Hematopoietic multipotent progenitor cell treated with erythropoietin and hydrocortisone succinate and interleukin-3 and kit ligand, for 15 days (in vitro differentiated cells): Measurements from ENCODE around the gene EPAS1.
A peak's percentile ranks its signal among the peaks of the same experiment; 100 is the strongest.

ENCODE experiments used
- DNase-seq: peaks from one replicate; pipeline ENCODE4 v3.0.0-alpha.2; 2015; ENCODE audit warnings: low spot score

The EPAS1 gene

DNA sequence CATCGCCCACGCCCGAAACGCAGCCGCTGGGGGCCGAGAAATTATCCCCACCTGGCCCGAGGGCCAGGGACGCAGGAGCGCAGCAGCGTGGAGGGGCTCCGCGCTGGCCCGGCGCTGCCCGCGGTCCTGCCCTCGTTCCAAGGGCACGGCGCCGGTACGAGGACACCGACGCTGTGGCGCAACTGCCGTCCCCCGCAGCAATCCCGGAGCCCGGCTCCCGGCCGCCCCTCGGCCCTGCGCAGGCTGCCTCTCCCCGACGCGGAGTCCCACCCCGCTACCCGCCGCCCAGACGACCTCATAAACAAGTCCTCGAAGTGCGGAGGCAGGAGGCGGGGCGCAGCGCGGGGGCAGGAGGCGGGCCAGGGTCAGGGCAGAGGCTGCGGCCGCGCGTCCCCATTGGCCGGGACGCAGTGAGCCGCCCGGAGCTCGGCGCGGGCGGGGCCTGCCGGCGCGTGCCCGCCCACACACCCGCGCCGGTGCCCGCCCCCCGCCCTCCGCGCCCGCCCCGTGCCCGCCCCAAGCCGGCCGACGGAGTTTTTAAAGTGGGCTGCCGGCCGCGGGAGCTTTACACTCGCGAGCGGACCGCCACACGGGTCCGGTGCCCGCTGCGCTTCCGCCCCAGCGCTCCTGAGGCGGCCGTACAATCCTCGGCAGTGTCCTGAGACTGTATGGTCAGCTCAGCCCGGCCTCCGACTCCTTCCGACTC, at the start of gene EPAS1:
TSS of gene EPAS1 (plus strand) at position 568 of the 706 bp plus-strand sequence. CDS start 505 bp downstream, outside the sequence.
- DNase-seq, result peak; percentile 79

DNA sequence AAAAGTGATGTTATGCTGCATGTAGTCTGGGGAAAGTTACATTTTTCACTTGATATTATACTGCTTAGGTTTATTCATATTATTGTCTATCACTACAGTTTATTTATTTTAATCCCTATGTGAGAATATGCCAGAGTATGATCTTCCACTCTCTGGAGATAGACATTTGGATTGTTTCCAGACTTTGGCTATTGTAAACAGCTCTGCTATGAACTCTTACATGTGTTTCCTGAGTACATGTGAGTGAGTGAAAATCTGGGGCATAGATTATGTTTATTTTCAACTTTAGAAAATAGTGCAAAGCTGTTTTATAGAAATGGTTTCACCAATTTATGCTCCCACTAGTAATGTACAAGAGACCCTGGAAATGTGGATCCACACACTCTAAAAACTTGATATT, 49.0 kb upstream of the EPAS1 start:
- no peak for DNase-seq

DNA sequence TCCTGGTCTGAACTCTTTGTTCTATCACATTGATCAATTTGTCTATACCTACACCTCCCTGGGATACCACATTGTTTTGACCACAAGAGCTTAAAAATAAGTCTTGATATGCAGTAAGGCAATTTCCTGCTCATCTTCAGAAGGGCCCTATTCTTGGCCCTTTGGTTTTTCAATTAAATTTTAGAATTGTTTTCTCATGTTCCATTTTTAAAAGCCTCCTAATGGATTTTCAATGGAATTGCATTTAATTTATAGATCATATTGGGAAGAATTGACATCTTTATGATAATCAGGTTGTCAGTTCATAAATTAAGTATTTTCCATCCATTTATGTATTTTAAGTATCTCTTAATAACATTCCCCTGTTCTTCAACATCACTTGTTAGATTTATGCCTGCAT, 47.6 kb upstream of the EPAS1 start:
- DNase-seq, result no peak

DNA sequence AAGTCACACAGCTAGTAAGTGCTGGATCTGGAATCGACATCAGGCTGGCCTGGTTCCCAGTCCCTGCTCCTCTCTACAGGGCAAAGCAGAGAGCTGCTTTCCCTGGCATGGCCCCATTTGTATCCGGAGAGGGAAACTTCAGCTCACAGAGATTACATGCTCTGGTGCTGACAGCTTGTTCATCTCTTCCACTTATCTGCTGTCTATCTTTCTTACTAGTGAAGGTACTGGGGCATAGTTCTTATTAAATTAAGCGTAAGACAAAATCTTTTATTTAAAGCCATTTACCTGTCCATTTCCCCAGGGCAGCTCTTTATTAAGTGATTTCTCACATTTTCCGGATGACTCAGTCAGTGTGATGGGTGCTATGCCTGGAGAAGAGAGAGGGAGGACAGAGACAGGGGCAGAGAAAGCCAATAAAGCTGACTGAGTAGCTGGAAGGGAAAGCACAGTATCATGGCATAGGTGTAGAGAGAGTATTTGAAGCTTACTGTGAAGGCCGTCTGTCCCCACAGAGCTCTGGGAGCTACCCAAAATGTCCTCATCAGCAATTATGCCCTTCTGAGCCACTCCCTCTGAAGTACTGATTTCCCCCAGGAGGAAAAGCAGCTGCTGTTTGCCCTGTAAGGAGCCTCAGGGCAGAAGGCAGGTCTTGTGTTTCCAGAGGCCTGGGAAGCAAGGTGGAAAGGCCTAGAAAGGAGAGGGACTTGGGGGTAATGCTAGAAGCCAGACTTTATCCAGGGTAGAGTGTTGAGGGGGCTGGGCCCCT, 44.1 kb upstream of the EPAS1 start:
- no peak for DNase-seq

DNA sequence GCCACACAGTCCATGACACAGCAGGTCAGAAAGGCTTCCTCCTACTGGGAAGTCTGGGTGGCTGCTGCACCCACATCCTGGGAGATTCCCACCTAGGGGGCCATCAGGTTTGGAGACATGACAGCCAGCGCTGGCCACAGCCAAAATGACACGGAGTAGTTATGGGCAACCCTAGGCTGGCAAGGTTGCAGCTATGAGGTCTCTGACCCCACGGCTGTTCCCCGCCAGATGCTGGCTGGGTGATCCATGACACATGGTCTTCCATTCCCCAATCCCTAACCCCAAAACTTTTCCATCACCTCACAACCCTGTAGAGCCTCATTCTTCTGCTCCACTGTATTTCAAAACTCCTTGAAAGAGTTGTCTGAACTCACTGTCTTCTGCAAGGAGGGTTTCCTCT, 42.7 kb upstream of the EPAS1 start:
- no peak for DNase-seq

DNA sequence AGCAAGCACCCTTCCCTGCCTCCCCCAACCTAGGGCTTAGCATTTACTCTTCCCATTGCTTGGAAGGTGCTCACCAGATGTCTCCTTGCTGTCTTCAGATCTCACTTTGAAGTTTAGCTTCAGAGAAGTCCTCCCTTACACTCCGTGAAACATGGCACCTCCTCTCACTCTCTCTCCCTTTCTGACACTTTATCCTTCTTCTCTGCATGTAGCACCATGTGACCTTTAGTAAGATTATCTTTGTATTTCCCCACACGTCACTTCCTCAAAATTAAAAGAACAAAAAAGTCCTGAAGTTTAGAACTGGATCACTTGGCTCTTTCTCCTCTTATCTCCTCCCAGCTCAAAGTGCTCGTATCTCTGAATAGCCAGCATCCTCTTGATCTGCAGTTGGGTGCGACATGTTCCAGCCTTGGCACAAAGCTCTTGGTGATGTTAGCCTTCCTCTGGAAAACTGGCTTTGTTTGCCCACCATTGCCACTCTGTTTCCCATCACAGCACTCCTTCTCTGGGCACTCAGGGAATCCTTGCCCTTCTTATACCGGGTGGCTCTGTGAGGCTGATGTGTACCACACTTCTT, 40.6 kb upstream of the EPAS1 start:
- no peak for DNase-seq

DNA sequence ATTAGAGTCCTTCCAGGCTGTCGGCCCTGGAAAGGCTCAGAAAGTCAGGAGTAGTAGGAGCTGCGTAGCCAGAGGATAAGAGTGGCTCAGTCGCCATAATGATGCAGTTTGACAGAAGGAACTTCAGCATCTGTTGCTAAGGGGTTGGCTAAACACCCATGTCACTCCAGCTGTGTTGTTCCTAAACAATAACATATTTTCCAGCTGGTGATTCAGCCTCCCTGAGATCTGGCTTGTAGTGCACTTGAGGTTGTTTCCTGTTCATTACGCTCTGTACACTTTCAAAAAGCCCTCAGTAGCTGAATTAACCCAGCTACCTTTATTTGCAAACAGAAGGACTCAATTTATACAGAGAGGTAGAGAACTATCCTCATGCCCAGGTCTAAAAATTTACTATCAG, 39.7 kb upstream of the EPAS1 start:
- no peak for DNase-seq

DNA sequence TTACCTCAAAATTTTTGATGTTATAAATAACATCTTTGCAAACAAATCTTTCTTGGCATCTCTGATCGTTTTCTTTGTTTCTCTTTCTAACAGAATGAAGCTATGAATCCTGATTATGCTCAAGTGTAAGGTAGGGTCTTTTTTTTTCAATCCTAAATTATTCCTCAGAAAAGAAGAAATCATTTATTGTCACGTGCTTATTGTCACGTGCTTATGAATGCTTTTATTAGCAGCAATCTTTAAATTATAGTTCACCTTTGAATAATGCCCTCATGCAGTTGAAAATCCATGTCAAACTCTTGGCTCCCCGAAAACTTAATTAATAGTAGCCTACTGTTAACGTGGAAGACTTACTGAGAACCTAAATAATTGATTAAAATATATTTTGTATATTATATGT, 39.2 kb upstream of the EPAS1 start:
- no peak for DNase-seq

DNA sequence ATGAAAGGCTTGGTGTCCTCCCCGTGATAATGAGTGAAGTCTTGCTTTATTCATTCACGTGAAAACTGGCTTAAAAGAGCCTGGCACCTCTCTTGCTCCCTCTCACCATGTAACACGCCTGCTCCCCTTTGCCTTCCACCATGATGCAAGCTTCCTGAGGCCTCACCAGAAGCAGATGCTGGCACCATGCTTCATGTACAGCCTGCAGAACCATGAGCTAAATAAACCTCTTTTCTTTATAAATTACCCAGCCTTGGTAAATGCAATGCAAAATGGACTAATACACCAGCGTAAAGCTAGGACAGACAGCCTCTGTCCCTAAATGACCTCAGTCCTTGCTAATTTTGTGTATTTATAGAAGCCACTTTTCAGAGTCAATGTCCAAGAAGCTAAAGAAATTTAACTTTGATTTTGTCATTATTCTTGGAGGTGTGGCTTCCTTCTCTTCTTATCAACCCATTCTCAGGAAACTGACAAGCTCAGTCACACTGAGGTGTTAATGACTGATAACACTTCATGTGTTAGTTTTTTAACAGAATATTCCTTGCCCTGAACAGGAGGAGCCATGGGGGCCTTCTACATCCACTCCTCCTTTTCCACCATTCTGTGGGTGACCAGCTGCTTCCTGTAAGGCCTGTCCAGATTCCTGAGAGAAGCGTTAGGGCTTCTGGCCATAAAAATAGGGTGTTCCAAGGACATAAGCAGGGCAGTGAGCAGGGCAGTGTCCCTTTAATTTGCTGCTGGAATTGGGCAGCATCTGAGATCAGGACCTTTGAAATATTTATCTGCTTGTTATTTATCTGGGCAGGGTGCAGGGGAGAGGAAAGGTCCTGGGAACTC, 38.0 kb upstream of the EPAS1 start:
- no peak for DNase-seq

DNA sequence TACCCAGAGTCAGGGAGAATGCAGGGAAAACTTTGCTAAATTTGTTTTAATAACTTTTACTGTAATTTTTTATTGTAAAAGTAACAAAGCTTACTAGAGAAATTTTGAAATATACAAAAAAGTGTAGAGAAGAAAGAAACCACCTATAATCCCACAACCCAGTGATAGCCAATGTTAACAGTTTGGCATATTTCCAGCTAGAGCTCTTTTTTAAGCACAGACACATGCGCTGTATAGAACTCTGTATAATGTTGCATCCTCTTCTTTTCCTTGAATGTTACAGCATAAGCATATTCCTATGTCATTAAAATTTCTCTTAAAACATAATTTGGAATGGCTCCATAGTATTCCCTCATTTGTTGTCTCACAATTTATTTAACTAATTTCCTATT, 37.4 kb upstream of the EPAS1 start:
- no peak for DNase-seq

DNA sequence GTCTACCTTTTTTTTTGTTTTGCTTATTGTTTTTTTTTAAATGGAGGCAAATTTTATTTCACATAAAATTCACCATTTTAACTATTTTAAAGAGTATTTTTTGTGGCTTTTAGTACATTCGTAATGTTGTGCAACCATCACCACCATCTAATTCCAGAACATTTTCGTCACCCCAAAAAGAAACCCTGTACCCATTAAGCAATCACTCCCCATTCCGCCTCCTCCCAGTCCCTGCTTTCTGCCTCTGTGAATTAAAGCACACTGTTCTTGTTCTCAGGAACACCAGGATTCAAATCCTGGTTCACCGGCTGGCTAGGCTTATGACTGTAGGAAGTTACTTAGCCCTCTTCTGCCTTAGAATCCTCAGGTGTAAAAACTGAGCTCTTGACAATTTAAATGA, 36.9 kb upstream of the EPAS1 start:
- no peak for DNase-seq

DNA sequence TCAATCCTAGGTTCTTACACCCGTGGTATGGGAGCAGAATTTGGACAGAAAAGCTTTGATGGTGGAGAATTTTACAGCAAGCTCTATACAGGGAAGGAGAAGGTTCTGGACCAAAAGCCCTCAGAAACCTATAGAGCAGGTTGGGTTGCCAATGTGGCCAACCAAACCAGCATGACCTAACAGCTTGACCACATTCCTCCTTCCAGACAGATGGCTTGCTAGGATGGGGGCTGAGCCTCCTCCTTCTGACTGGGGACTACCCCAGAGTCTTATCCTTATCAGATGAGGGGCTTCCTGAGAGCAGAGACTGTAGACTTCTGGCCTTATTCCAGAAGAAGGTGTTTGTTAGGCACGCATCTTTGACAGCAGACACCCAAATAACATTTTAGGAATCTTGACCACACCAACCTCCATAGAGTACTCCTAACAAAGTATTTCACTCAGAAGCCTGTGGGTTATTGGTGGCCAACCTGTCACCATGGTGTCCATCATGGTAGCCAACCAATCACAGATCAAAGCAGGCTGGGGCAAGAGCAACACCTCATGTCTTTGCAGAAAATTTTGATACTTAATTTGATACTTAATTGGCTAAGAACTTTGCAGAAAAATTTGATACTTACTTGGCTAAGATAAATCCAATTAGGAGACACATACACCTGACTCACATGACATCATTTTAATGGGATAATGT, 34.8 kb upstream of the EPAS1 start:
- DNase-seq, result no peak

DNA sequence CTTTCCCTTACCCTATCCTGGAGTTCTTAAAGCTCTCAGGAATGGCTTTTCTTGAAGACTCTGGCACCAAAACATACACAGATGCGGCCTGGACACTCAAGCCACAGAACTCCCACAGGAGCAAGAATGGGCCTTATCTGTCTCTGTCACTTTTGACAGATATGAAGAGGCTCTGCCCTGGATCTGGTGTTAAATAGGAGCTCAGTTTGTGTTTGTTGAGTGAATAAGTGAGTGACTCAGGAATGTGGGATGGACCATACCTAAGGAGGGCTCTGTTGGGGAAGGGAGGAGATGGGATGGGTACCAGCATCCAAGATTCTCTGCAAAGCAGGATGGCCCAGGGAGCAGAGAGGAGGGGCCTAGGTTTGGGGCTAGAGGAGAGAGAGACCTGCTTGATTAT, 33.9 kb upstream of the EPAS1 start:
- no peak for DNase-seq

DNA sequence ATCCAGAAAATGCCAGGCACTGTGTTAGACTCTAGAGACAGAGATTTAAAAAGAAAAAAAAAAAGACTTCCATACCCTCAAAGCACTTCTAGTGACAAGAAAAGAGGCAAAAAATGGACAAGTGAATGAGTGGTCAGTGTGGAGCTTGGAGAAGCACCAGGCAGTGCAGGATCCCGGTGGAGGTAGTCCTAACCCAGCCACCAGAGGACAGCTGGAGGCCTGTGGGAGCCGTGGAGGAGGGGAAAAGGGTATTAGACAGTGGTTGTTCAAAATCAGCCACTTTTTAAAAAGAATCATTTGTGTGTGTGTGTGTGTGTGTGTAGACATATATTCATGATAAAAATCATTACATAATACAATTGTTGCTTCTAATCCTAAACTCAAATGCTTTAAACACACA, 32.8 kb upstream of the EPAS1 start:
- DNase-seq, result no peak

DNA sequence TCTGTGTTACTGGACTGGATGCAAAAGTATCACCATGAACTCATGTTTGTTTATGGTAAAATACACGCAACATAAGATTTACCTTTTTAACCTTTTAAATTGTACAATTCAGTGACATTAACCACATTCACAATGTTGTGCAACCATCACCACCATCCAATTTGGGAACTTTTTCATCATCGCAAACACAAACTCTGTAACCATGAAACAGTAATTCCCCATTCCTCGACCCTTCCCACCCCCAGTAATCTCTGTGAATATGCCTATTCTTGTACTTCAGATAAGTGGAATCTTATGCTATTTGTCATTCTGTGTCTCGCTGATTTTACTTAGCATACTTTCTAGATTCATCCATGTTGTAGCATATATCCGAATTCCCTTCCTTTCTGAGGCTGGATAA, 31.1 kb upstream of the EPAS1 start:
- no peak for DNase-seq

DNA sequence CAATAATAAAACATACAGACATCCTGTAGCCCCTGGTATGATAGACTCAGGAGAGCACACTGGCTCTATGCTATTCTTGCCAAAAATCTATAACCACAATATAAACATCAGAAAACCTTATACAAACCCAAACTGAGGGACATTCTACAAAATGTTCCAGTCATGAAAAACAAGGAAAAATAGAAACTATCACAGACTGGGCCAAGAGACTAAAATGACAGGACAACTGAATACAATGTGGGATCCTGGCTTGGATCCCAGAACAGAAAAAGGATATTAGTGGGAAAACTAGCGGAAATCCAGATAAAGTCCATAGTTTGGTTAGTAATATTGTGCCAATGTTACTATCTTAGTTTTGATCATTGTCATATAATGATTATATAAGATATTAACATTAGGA, 29.6 kb upstream of the EPAS1 start:
- no peak for DNase-seq

DNA sequence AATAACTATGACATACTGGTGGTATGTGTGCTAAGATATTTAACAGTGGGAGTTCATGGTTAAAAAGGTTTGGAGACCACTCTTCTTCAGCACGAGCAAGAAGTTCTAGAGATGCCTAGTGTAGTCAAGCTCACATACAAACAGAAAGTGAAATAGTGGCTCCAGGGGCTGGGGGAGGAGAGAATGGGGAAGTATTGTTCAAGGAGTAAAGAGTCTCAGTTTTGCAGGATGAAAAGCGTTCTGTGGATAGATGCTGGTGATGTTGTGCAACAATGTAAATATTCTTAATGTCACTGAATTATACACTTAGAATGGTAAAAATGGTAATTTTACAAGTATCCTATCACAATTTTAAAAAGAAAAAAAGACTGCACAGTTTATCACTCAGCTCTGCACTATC, 29.0 kb upstream of the EPAS1 start:
- no peak for DNase-seq

DNA sequence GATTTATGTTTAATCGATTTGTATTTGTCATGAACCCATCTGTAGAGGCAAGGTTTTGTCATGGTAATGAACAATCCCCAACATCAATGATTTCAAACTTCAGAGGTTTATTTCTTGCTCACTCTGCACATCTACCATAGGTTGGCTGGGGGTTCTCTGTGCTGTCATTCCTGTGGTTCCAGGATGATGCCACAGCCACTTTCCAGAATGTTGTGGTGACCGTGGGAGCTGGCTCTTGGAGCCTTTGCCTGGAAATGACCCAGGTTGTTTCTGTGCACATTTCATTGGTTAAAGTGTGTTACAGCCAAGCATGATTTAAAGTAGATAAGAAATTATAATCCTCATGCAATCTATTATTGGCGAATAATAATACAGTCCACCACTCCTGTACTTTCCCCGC, 28.2 kb upstream of the EPAS1 start:
- no peak for DNase-seq

DNA sequence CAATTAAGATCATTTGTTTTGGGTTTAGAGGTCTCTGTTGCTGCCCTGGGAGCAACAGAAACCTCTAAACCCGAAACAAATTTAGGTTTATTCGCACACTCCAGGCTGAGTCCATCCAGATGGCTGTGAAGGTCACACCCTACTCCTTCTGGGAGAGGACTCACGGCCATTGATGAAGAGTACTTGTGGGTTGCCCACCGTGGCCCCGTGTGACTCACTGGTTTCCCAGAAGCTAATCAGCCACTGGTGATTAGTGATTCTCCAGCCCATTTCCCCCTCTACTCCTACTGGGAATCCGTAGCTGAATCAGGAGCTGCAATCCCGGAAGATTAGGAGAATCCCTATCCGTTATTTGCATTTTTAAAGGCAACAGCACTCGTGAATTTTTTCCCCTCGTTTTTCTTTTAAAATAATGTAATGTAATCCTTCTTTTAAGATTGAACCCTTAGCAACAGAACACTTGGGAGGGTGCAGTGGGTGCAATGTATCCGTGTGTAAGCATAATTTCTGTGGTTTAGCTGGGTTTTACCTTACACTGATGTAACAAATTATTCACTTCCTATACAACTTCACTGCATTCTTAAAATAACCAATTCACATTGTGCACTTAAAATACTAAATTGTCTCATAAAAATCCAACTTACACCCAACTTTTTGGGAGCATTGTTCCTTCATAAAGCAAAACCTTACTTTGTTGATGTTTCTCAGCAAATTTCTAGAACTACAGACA, 27.5 kb upstream of the EPAS1 start:
- no peak for DNase-seq

DNA sequence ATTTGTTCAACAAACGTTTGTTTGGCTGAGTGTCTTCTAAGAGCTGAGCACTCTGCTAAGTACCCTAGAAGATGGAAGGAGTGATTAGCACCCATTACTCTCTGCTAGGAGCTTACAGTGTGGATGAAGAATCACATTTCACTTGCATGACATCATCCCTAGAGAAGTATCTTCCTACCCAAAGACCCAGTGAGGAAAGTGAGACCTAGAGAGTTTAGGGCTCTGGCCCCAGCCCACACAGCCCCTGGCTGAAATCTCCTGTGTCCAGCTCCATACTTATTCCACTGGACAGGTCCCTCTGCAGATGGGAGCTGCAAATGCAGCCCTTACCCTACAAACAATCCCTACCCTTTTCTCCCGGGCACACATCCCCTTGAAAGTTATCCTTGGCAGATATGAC, 26.8 kb upstream of the EPAS1 start:
- DNase-seq, result no peak

DNA sequence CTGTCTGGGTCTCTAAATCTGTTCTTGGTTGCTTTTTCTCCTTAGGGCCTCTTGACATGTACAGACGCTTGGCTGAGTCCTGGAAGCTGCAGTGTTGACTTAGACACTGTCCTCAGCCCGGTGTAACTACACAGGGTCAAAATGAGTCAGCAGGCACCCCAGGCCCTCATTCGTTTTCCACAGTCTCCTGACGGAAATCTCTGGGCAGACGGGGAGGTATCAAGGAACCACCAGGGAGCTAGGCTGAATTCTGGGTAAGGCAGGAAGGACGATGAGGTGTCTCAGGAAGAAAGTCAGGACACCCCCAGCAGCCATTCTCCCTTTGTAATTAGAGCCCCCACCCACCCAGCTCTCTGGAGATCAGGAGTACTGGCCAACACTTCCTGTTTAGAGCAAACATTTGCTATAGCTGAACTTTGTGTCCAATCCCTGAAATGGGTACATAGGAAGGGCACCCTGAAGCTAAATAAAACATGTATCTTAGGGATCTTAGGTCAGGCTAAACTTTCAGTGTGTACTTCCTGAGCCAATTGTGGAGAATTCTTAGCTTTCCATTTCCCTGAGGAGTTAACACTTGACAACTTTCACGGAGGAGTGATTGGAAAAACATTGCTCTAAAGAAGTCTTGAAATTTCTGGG, 23.9 kb upstream of the EPAS1 start:
- no peak for DNase-seq
